ENCODE data around the gene PRODH2. TPM values are rescaled to one million over a fixed set of nuclear protein-coding genes. Genes with fewer than 3 reads are reported as not detected.

PRODH2 gene
- total RNA-seq, 1 donor, result not detected

- DNase-seq (ENCODE audit: low read depth), result no peak
- H3K4me3 ChIP-seq (ENCODE audit: low read depth, low read length), result no peak overlapping the region
- no peak for TF ChIP-seq CTCF (IDR thresholded peaks at IDR 0.05; ENCODE audit: insufficient read depth, low read length)
These were observed 27.9 kb downstream of the PRODH2 start for GRCh38 chr19:35784503-35785338.

DNA sequence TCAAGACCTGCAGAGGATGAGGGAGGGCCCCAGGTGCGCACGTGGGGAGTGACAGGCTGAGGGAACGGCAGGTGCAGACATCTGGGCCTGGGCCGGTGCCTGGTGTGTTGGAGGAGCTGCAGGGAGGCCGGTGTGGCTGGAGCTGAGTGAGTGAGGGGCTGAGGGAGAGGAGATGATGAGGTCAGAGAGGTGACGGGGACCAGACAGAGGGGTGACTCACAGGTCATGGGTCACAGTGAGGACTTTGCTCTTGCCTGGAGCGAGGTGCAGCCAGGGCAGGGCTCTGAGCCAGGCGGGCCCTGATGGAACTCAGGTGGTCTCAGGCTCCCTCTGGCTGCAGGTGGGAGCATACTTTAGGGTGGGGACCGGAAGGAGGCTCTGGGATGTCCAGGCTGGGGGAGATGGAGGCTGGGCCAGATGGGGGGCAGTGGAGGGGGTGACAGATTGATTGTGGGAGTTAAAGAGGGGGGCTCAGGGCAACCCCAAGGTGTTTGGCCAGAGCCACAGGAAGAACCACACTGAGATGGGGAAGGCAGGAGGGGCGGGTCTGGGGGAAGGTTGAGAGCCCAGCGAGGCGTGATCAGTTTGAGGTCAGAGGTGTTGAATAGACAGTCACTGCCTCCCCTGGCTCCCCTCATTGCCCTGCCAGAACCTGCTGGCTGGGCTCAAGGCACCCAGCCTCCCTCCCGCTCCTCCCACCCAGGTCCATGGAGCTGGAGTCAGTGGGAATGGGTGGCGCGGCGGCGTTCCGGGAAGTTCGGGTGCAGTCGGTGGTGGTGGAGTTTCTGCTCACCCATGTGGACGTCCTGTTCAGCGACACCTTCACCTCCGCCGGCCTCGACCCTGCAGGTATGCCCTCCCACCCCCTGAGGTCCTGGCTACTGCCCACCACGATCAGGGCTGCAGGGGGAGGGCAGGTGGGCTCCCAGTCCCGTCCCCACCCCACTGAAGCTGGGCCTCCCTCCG lies 28.9 kb downstream of the PRODH2 start:
- no peak for TF ChIP-seq CTCF (IDR thresholded peaks at IDR 0.05; ENCODE audit: insufficient read depth, low read length)
- DNase-seq (ENCODE audit: low read depth), result no peak
- no peak overlapping the region for H3K4me3 ChIP-seq (ENCODE audit: low read depth, low read length)

DNA sequence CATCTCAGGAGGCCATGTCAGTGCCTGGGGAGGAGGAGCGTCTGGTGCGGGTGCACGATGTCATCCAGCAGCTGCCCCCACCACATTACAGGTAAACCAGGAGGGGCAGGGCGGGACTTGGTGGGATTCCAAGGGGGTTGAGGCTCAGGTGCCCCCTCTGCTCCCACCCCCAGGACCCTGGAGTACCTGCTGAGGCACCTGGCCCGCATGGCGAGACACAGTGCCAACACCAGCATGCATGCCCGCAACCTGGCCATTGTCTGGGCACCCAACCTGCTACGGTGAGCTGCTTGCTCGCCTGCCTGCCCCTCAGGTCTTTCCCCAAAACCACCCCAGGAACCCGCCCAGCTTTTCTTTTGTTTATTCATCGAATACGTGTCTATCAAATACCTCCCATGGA lies 30.1 kb downstream of the PRODH2 start:
- no peak for DNase-seq (ENCODE audit: low read depth)
- TF ChIP-seq CTCF (IDR thresholded peaks at IDR 0.05; ENCODE audit: insufficient read depth, low read length), result no peak

GRCh38 chr19:35781650-35782049 lies 31.0 kb downstream of the PRODH2 start:
- no peak overlapping the region for H3K4me3 ChIP-seq (ENCODE audit: low read depth, low read length)
- no peak for TF ChIP-seq CTCF (IDR thresholded peaks at IDR 0.05; ENCODE audit: insufficient read depth, low read length)
- no peak for DNase-seq (ENCODE audit: low read depth)

More for the DNA sequence above, 30.1 kb downstream of the PRODH2 start:
- no peak overlapping the region for H3K4me3 ChIP-seq (ENCODE audit: low read depth, low read length)

DNA sequence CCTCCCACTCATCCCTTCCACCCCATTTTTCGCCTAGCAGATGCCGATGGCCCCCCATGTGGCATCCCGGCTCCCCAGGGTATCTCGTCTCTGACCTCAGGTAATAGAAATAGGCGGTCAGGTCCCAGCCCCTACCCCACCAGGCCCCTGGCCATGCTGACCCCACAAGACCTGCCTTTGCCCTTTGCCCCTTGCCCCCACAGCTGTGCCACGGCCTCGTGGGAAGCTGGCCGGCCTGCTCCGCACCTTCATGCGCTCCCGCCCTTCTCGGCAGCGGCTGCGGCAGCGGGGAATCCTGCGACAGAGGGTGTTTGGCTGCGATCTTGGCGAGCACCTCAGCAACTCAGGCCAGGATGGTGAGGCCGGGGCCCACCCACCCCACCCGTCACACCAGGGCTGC lies 31.9 kb downstream of the PRODH2 start:
- no peak overlapping the region for H3K4me3 ChIP-seq (ENCODE audit: low read depth, low read length)
- no peak for DNase-seq (ENCODE audit: low read depth)
- no peak for TF ChIP-seq CTCF (IDR thresholded peaks at IDR 0.05; ENCODE audit: insufficient read depth, low read length)

DNA sequence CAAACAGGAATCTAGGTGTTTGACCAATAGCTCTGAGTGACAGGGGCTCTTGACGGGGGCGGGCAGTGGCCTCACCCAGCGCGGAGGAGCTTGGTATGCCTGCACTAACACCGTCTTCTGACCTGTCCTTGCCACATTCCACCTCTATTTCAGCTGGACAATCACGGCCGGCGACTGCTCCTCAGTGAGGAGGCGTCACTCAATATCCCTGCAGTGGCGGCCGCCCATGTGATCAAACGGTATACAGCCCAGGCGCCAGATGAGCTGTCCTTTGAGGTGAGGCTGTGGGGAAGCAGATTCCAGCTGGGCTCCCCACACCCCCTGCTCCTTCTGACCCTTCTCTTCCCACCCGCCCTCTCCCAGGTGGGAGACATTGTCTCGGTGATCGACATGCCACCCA lies 32.6 kb downstream of the PRODH2 start:
- H3K4me3 ChIP-seq (ENCODE audit: low read depth, low read length), result no peak overlapping the region
- no peak for TF ChIP-seq CTCF (IDR thresholded peaks at IDR 0.05; ENCODE audit: insufficient read depth, low read length)
- no peak for DNase-seq (ENCODE audit: low read depth)
